Measurements from ENCODE around the gene PRKCE.

Gene PRKCE

DNA sequence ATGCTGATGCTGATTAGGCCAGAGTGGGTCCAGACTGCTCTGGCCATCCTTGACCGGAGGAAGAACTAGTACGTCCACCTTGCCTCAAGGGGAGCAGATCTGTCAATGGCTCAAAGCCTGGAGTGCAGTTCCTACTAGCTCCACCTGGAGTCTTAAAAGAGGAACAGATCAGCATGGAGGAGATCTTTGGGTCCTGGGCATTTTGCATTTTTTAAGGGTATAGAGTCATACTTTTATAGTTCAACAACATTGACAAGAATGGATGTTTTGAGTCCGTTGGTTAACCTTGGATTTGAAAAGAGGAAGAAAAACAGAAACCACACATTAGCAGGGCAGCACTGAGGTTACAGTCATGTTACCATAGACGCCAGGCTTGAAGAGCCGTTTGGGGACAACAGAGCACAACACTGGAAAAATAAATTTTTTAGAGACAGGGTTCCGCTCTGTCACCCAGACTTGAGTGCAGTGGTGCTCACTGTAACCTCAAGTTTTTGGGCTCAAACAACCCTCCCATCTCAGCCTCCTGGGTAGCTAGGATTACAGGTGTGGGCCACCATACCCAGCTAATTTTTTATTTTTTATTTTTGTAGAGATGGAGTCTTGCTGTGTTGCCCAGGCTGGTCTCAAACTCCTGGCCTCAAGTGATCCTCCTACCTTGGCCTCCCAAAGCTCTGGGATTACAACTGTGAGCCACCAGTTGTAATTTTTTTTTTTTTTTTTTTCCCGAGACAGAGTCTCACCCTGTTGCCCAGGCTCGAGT, 78.5 kb downstream of the PRKCE start:
- no peak for DNase-seq

DNA sequence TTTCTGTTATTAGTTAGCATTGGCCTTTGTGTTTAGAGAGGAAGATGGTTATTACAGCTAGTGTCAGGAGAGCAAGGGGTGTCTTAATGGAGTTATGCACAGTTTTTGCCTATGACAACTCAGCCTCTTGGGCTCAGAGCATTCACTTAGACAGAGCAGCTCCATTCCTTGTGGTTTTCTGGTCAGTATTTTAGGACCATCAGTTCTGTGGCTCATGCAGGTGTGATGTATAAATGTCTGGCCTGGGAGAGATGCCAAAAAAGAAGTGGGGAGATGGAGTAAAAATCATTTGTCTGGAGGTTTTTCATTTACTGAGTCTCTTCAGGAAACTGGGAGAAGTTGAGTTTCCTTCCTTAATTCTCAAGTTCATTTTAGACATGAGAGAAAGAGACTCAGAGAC, 79.7 kb downstream of the PRKCE start:
- no peak for DNase-seq

DNA sequence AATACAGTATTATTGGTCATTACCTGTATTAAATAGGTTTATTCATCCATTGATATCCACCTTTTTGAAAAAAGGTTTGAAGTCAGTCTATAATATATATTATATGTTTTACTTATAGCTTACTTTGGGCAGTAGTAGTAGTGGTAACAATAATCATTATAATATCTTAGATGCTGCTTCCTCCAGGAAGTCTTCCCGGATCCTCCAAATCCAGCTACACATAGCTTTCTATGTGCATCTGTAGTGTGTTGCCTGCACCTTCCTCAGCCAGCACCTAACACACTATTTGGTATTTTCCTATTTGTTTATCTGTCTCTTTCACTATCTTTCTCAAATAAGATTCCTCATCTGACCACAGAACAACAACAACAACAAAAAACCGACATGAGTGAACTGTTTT, 81.0 kb downstream of the PRKCE start:
- DNase-seq, result no peak

DNA sequence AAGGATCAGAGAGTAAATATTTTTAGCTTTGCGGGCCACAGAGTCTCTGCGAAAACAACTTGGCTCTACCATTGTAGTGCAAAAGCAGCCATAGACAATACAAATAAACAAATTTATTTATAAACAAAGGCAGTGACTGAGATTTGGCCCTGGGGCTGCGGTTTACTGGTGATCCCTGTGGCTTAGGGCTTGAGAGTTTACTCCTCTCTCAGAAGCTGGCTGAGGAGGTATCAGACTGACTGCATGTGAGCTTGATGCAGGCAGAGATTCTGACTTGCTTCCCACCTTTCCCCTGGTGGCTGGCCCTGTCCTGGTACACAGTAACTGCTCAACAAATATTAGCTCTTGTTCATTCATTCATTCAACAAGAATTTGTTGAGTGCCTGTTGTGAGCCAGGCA, 81.5 kb downstream of the PRKCE start:
- DNase-seq, result no peak

DNA sequence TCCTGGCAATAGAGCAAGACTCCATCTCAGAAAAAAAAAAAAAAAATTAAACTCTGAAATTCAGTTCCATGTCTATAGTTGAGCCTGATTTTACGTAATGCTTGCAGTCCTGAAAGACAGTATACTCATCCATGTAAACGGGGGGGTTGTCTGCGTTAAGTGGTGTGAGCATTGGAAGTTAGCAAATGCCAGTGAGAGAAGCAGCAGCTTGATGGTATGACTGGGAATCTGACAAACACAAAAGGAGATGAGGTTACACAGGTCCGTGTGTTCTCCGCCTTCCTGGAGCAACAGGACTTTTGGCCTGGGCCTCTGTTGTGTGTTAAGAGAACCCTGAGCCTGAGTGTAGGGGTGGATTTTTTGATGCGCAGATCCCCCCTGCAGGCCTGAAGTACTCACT, 82.9 kb downstream of the PRKCE start:
- no peak for DNase-seq

DNA sequence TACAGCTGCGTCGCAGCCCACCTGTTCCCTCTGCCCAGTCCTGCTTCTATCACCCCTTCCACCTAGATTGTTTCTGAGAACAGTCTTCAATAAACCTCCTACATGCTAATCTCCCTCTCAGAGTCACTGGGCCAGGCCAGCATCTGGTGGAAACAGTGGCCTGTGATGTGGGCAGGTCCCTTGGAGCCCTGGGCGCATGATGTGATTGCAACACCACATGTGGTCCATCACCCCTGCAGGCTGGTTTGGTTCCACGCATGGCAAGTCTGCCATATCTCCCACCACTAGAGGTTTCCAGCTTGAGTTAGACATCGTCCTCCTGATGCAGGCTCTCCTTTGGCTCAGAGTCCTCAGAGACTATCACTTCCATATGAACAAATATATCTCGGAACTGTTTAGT, 83.5 kb downstream of the PRKCE start:
- DNase-seq, result no peak

DNA sequence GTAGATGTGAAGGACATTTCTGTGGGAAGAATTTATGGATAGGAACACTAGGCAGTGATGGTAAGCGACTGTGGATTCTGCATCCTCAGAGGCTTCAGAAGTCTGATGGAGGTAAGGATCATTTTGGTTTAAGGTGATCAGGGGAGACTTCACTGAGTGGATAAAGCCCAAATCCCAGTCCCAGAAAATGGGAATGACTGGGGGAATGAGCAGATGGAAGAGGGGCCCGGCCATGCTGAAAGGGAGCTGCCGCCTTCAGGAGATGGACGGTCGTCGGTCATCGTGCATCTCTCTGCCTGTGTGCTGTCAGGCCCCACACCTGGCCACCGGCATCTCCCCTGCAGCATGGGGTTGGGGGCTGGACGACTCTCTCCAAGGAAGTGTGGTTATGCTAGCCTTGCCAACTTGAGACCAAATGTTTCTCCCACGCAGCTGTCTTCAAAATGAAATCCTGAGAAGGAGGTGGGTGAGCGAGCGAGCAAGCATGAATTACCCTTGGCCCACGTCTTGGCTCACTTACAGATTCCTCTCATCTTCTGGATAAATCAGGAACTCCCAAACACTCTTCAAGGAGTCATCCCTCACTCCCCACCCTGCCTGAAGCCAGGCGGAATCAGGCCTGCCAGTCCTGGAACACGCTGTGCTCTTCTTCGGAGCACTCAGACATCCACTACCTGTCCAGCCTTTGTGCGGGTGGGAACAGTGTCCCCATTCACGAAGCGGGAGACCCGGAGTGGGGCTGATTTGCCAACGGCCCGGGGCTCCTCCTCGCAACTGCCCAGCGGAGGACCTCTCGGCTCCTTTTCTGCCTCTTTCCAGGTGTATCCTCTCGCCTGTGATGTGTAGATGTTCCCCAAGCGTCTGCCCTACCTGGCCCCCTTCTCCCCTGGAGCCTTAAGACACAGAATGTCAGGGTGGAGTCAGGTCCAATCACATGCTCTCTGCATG, 85.6 kb downstream of the PRKCE start:
- no peak for DNase-seq

DNA sequence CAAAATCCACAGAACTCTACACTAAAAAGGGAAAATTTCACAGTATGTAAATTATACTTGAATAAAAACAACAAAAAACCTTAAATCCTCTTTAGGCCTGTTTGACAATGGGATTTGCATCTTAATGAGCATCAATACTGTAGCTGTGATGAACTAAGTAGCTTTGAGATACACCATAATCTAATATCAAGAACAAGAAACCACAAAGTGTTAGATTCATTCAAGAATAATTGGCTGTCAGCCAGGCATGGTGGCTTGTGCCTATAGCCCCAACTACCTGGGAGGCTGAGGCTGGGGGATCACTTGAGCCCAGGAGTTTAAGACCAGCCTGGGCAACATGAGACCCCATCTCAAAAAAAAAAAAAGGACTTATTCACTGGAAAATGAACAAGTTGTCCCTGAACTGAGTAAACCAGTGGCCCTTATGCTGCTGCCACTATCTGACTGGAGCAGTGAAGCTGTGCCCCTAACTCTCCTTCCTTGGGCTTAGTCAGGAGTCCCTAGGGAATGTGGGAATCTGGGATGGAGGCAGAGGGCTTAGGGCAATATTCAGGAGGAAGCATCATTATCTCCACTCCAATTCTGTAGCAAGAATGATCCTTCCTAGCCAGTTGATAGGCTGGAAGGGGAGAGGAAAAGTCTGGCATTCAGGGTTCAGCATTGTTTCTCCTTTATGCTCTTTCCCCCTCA, 88.5 kb downstream of the PRKCE start:
- no peak for DNase-seq

DNA sequence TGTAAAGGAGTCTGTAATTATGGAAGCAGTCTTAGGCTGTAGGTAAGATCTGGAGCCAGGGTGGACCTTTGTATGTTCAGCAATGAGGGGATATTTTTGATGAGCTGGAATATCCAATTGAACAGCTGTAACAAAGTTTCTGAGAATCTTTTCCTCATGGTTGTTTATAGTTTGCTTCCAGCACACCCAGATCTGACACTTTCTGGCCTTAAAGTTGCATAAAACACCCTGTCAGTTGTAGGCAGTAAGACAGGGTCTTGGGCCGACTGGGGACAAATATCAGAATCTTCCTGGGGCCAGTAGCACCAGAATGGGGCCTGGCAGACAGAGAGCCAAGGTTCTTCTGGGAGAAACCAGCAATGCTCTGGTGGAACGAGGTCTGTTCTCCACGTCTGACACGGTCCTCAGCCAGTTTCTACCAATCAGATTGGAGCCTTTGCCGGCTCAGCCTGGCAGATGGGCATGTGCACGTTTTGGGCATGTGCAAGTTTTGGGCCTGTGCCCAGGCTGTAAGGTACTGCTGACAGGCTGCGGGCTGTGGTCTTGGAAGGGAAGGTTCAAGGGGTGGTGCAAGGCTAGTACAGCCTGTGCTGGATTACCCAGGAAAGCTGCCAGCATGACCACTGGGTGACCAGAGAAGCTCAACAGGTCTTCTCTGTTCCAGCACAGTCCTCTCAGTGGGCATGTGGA, 89.8 kb downstream of the PRKCE start:
- no peak for DNase-seq

DNA sequence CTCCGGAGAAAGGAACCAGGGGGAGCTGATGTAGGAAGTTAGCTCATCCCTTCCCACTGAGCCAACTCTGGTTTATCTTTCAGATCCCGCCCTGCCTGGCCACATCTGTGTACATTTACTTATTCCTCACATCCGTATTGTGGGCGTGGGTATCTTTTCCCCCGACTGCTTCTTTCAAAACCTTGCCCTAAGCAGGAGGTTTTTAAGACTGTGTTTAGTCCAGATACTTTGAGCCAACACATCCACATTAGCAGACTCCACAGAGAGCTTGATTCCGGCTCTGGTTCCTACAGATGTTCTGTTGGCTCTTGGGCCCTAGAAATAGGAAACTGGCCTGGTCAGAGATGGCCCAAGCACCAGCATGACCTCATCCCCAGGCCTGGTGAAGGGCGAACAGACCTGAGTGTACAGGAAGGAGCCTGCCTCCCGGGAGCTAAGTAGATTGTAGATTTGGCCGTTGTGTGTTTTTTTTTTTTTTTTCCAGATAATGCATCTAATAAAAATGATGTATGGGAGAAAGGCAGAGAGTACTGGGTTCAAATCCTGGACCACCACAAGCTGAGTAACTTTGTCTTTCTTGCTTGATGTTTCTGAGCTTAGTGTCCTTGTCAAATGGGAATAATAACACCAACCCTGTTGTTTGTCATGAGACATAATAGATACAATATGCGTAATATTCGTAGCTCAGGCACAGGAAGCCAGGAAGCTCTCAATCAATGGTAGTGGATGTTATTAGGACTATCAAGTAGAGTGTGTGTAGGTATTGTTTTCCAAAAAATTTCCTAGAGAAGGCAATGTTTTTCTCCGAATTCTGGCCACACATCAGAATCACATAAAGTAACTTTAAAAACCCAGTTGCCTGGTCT, 92.3 kb downstream of the PRKCE start:
- DNase-seq, result no peak

DNA sequence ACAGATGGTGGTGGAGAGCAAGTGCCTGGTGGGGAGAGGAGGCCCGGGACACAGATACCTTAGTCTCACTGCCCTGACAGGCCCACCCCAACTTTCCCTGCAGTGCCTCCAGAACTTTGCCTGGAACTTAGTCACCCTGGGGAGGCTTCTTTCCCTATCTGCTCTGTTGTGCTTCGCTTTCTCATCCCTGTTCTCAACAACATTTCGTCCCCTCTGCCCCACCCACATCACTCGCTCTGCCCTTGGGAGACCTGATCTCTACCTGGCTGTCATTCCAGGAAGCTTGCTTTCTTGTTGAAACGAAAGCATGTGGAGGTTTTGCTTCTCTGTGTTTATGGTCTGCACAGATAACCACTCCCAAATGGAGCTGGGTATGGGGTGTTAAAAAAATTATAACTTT, 93.8 kb downstream of the PRKCE start:
- no peak for DNase-seq

DNA sequence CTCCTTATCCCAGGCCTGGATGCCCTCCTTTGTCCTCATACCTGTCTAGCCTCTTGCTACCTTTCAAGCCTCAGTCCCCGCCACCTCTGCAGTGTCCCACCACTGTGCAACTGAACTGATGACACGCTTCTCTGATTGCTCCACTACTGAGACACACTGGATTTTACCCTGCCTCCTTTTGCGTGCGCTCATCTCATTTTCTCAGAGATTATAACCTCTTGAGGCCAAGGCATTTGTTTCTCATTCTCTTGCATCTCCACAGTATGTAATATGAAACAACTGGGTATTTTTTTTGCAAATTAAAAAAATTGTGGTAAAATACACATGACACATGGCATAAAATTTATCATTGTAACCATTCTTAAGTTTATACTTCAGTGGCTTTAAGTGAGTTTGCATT, 95.4 kb downstream of the PRKCE start:
- no peak for DNase-seq

DNA sequence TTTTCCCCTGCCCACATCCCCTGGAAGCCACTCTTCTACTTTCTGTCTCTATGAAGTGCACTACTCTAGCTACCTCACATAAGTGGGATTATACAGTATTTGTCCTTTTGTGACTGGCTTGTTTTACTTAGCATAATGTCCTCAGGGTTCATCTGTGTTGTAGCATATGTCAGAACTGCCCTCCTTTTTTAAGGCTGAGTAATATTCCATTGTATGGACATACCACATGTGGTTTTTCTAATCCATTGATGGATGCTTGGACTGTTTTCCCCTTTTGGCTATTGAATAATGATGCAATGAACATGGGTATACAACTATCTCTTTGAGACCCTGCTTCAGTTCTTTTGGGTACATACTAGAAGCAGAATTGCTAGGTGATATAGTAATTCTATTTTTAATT, 95.9 kb downstream of the PRKCE start:
- no peak for DNase-seq

DNA sequence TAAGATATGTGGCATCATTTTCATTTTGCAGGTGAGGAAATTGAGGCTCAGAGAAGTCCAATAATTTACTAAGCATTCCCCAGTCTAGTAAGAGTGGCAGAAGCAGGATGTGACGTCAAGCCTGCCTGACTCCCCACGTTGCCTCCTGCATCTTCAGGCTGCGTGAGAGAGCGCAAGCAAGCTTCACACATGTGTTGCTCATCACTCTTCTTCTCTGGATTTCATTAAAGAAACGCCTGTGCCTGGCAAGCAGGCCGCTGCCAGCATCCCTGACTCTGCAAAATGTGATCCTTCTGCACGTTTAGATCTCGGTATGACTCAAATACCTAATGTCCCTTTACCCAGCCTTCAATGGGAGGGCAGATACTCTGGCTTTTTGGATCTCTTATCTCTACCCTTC, 96.8 kb downstream of the PRKCE start:
- DNase-seq, result no peak

DNA sequence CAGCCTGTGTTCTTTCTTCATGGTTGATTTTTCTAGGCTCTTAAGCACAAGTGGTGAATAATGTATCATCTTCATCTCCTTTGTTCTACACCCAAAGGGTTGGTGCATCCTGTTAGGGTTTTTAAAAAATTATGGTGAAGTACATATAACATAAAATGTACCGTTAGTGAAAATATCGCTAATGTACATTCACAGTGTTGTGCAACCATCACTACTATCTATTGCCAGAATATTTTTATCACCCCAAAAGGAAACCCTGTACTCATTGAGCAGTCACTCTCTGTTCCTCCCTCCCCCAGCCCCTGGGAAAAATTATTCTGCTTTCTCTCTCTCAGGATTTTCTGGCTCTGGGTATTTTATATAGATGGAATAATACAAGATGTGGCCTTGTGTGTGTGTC, 98.5 kb downstream of the PRKCE start:
- no peak for DNase-seq

DNA sequence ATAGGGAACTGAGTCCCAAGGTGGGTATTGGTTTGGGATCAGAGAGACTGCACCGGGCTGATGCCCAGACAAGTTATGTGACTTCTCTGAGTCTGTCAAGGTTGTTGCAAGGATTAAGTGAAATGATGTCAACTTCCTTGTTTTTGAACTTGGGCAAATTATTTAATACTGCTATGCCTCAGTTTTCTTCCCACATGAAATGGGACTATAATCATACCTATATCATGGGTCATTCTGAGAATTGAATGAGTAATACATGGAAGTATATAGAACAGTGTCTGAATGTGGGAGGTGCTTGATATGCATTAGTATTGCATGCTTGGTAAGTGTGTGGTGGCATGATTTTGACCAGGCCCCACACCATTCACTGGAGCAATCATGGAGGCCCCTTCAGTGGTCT, 99.0 kb downstream of the PRKCE start:
- DNase-seq, result no peak

DNA sequence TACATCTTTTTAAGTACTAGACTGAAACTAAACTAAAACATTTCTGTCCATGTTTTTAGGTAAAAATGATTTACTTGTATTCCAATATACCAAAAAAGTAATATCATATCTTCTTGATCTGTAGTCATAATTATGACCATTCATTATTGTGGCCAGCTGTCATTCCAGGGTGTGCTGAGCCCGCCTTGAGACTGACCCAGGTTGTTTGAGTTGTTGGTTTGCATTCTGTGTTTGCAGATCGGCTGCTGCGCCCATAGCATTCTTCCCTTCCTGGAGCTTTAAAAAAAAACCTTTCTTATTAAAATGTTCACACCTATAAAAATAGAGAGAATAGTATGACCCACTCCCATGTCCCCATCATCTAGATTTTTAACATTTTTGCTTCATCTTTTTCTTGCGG, 101.9 kb downstream of the PRKCE start:
- no peak for DNase-seq

DNA sequence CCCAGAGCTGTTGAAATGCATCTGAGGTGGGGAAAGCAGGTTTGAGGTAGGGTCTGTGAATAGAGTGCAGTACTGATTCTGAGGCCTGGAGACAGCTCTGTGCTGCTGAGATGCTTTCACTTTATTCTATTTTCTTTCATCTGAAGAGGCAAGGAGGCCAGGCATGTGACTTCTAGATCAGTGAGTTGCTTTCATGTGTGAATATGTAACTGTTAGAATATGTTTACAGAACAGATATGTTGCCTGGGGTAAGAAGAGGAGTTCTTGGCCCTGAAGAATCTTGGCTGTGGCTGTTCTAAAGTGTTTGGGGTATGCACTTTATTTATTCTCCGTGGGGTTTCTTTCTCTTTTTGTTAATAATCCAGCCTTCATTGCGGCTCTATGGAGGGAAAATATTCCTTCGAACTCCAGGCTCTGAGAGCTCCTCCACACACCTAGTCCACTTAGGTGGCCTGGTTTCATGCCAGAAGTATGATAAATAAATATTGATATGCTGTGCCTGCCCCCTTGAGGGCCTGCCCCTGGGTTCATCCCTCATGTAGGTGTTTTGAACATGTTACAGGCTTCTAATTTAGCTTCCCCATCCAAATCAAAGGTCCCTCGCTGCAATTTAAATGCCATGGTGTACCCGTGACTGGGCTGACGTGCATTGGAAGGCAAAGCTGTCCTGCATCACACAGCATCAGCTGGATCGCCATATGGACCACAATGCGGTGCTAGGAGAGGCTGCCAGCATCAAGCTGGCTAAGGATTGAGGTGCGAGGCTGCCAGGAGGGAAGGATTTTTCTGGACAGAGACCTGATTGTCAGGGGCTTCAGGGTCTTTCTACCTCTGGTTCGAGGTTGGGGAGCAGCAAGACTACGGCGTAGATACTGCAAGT, 102.9 kb downstream of the PRKCE start:
- DNase-seq, result no peak

DNA sequence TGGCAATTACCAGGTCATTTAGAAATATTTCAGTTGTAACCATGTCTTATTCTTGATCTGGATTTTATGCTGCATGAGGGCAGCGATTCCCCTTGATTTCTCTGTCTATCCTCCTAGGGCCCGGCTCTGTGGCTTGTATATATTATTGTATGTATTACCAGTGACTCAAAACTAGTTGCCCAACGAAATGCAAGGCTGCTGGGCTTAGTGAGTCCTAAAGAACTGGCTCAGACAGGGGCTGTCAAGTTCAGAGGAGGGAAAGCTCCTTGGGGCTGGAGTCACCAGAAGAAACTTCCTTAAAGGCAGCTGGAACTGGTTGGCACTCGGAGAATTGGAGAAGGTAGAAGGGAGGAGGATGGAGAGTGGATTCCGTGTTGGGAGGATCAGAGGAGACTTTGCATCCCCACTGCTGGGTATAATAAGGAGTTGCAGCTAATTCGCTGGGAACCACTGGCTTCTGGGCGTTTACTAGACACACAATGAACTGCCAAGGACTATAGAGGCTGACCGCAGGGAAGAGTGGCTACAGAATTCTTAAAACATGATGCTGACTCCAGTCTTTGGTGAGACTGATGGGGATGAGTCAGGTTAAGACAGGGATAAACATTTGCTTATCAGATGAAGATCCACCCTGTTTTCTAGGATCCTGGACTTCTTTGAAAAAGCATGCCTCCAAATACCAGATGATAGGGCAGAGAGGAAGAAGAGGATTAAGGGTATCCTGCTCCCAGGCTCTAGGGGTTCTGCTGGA, 104.3 kb downstream of the PRKCE start:
- no peak for DNase-seq

DNA sequence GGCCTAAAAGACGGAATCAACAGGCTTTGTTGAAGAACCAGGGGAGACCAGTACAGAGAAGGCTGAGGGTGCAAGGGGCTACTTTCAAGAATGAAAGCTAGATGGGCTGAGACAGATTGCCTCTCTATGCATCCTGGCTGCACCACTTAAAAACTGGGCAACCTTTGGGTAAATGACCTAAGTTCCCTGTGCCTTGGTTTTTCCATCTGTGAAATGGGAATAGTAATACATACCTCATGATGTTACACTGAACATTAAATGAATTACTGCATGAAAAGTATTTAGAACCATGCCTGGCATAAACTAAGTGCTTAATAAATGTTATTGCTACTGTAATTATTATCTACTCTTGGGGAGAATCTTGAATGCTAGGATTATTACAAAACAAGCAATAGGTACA, 106.5 kb downstream of the PRKCE start:
- DNase-seq, result no peak

Measured in NCI-H1930 (cell line).